DOHH2 (cell line): ENCODE data around the gene PLCXD1.
"Not testable (repeated sequence)": the region's sequence is repeated elsewhere in the genome, so short reads cannot be mapped to it uniquely, and the experiment has no call there.

Experiments
- H3F3A ChIP-seq: fragments of 200-600 bp; sonication (generic), shearing (Covaris generic); 2 replicates; pipeline ENCODE4 v1.6.0; 2016; ENCODE audit warnings: antibody characterized with exemption, mild to moderate bottlenecking; ENCODE audit not compliant: control insufficient read depth, insufficient read depth
- H3K27ac ChIP-seq: fragments of 200-600 bp; sonication (generic); 2 replicates; pipeline ENCODE4 v1.5.1; 2014; ENCODE audit warnings: low read depth, mild to moderate bottlenecking, low read length, moderate library complexity
- H3K27me3 ChIP-seq: fragments of 200-600 bp; sonication (generic); 2 replicates; pipeline ENCODE4 v1.6.1; 2014; ENCODE audit warnings: mild to moderate bottlenecking, low read length, mixed read lengths; ENCODE audit not compliant: control insufficient read depth
- H3K36me3 ChIP-seq: fragments of 200-600 bp; sonication (generic); 2 replicates; pipeline ENCODE4 v1.6.1; 2014; ENCODE audit warnings: mild to moderate bottlenecking, low read length, moderate library complexity, mixed read lengths; ENCODE audit not compliant: control insufficient read depth
- H3K4me1 ChIP-seq: fragments of 200-600 bp; sonication (generic); 2 replicates; pipeline ENCODE4 v1.6.1; 2014; ENCODE audit warnings: mild to moderate bottlenecking, low read length, mixed read lengths; ENCODE audit not compliant: control insufficient read depth
- H3K4me2 ChIP-seq: fragments of 200-600 bp; sonication (generic); 2 replicates; pipeline ENCODE4 v1.6.0; 2014; ENCODE audit warnings: mild to moderate bottlenecking, low read length, moderate library complexity
- H3K4me3 ChIP-seq: fragments of 200-600 bp; sonication (generic); 2 replicates; pipeline ENCODE4 v1.5.1; 2014; ENCODE audit warnings: mild to moderate bottlenecking, low read length, mixed read lengths
- H3K79me2 ChIP-seq: fragments of 200-600 bp; sonication (generic); 2 replicates; pipeline ENCODE4 v1.6.1; 2014; ENCODE audit warnings: mild to moderate bottlenecking, low read length, mixed read lengths; ENCODE audit not compliant: control insufficient read depth
- H3K9me2 ChIP-seq: fragments of 200-600 bp; sonication (generic); replicated peaks from 2 replicates; pipeline ENCODE4 v1.6.1; 2014; ENCODE audit warnings: mild to moderate bottlenecking, low read length, mixed read lengths; ENCODE audit not compliant: control insufficient read depth
- H3K9me3 ChIP-seq: fragments of 200-600 bp; sonication (generic); 2 replicates; pipeline ENCODE4 v1.6.1; 2014; ENCODE audit warnings: antibody characterized with exemption, low read length, mixed read lengths; ENCODE audit not compliant: control insufficient read depth, insufficient read depth
- H4K20me1 ChIP-seq: fragments of 200-600 bp; sonication (generic); 2 replicates; pipeline ENCODE4 v1.6.0; 2014; ENCODE audit warnings: low read depth, mild to moderate bottlenecking, antibody characterized with exemption, low read length, moderate library complexity; ENCODE audit not compliant: control insufficient read depth, insufficient read depth
- EZH2phosphoT487 ChIP-seq: fragments of 200-600 bp; sonication (generic); IDR thresholded peaks from 2 replicates; pipeline ENCODE4 v1.6.1; 2017; ENCODE audit warnings: borderline replicate concordance, mild to moderate bottlenecking, antibody characterized with exemption, low read length, moderate library complexity, mixed read lengths
- TF ChIP-seq, protein P1 (sequence below): fragments of 200-600 bp; sonication (generic); IDR thresholded peaks from one replicate; pipeline ENCODE4 v1.5.1; 2014; ENCODE audit warnings: antibody characterized with exemption, mild to moderate bottlenecking, low read depth, low read length; ENCODE audit not compliant: poor library complexity, severe bottlenecking

PLCXD1 gene

DNA sequence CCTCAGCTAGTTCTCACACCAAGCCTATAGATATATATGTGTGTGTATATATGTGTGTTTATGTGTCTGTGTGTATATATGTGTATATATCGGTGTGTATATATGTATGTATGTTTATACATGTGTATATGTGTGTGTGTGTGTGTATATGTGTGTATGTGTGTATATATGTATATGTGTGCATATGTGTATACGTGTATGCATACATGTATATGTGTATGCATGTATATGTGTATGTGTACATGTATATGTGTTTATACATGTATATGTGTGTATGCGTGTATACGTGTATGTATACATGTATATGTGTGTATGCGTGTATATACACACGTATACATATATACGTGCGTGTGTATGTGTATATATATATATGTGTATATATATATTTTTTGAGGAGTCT is 19.2 kb downstream of the PLCXD1 start:
- Histone ChIP-seq H3K27me3 (no peaks in the 10 kb centered on the region), H3F3A (peaks cover 12% of the 10 kb centered on the region), H3K4me1 (no peaks in the 10 kb centered on the region), H3K4me3 (no peak overlapping the region), H3K79me2 (no peaks in the 10 kb centered on the region), H3K27ac (no peak overlapping the region), H3K9me2 (no peaks in the 10 kb centered on the region), H4K20me1 (no peaks in the 10 kb centered on the region), H3K9me3 (no peaks in the 10 kb centered on the region), H3K36me3 (peaks cover 59% of the 10 kb centered on the region), H3K4me2 (no peak overlapping the region)
- no peak for TF ChIP-seq EZH2phosphoT487
- TF ChIP-seq, protein P1, sequence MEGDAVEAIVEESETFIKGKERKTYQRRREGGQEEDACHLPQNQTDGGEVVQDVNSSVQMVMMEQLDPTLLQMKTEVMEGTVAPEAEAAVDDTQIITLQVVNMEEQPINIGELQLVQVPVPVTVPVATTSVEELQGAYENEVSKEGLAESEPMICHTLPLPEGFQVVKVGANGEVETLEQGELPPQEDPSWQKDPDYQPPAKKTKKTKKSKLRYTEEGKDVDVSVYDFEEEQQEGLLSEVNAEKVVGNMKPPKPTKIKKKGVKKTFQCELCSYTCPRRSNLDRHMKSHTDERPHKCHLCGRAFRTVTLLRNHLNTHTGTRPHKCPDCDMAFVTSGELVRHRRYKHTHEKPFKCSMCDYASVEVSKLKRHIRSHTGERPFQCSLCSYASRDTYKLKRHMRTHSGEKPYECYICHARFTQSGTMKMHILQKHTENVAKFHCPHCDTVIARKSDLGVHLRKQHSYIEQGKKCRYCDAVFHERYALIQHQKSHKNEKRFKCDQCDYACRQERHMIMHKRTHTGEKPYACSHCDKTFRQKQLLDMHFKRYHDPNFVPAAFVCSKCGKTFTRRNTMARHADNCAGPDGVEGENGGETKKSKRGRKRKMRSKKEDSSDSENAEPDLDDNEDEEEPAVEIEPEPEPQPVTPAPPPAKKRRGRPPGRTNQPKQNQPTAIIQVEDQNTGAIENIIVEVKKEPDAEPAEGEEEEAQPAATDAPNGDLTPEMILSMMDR: no peak

DNA sequence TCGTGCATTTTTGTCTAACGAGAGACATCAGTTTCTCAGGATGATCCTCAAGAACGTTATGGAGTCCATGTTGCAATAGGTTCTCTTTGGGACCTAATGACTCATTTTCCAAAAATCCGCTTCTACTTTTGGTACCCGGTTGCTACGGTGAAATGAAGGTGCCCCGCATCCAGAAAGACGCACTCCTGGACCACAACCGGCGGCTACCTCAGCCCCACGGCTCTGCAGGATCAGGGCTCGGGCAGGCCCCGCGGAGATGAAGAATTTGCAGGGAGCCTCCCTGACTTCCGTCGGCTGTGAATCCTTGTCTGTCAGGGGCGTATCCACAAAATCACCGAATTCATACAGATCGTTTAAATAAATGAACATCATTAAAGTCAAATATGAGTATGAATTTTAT is 21.8 kb downstream of the PLCXD1 start:
- H3F3A ChIP-seq: peaks cover 10% of the 10 kb centered on the region
- no peak overlapping the region for H3K4me3 ChIP-seq
- H3K4me2 ChIP-seq: no peak overlapping the region
- peaks cover 7% of the 10 kb centered on the region for H4K20me1 ChIP-seq
- H3K4me1 ChIP-seq: no peaks in the 10 kb centered on the region
- H3K36me3 ChIP-seq: peaks cover 75% of the 10 kb centered on the region
- no peak for TF ChIP-seq EZH2phosphoT487
- H3K27ac ChIP-seq: no peak overlapping the region
- no peaks in the 10 kb centered on the region for H3K9me2 ChIP-seq
- no peaks in the 10 kb centered on the region for H3K27me3 ChIP-seq
- H3K9me3 ChIP-seq: no peaks in the 10 kb centered on the region
- peaks cover 13% of the 10 kb centered on the region for H3K79me2 ChIP-seq

DNA sequence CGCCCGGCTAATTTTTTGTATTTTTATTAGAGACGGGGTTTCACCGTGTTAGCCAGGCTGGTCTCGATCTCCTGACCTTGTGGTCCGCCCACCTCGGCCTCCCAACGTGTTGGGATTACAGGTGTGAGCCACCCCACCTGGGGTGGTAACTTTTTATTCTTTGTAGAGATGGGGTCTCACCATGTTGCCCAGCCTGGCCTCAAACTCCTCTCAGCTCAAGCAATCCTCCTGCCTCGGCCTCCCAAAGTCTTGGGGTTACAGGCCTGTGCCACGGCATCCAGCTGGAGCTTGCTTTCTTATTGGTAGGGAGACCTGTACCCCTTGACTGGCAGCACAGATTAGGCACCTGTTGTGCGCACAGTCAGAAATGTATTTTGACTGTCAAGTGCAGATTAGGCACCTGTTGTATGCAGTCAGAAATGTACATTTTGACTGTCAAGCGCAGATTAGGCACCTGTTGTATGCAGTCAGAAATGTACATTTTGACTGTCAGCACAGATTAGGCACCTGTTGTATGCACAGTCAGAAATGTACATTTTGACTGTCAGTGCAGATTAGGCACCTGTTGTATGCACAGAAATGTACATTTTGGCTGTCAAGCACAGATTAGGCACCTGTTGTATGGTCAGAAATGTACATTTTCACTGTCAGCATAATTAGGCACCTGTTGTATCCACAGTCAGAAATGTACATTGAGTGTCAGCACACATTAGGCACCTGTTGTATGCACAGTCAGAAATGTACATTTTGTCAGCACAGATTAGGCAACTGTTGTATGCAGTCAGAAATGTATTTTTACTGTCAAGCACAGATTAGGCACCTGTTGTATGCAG is 24.8 kb downstream of the PLCXD1 start:
- Histone ChIP-seq H3K79me2 (peaks cover 13% of the 10 kb centered on the region), H3K36me3 (peaks cover 70% of the 10 kb centered on the region)

DNA sequence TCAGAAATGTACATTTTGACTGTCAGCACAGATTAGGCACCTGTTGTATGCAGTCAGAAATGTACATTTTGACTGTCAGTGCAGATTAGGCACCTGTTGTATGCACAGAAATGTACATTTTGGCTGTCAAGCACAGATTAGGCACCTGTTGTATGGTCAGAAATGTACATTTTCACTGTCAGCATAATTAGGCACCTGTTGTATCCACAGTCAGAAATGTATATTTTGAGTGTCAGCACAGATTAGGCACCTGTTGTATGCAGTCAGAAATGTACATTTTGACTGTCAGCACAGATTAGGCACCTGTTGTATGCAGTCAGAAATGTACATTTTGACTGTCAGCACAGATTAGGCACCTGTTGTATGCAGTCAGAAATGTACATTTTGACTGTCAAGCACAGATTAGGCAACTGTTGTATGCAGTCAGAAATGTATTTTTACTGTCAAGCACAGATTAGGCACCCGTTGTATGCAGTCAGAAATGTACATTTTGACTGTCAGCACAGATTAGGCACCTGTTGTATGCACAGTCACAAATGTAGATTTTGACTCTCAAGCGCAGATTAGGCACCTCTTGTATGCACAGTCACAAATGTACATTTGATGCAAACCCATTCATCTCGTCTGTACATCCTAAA is 25.6 kb downstream of the PLCXD1 start:
- H3K4me2 ChIP-seq, H4K20me1 ChIP-seq, H3K27me3 ChIP-seq, H3F3A ChIP-seq, H3K4me3 ChIP-seq, H3K9me2 ChIP-seq, H3K4me1 ChIP-seq, H3K27ac ChIP-seq, H3K9me3 ChIP-seq: not testable (repeated sequence)
- Histone ChIP-seq H3K79me2 (peaks cover 13% of the 10 kb centered on the region), H3K36me3 (peaks cover 71% of the 10 kb centered on the region)

More for the DNA sequence above, 24.8 kb downstream of the PLCXD1 start:
- H4K20me1 ChIP-seq, H3K27me3 ChIP-seq, H3K9me2 ChIP-seq, H3K4me1 ChIP-seq, H3K4me3 ChIP-seq, H3K27ac ChIP-seq, H3F3A ChIP-seq, H3K9me3 ChIP-seq, H3K4me2 ChIP-seq: not testable (repeated sequence)
